OCI-LY1 (cell line): ENCODE measurements around the gene ZNF763.
"Not testable (repeated sequence)": the region's sequence is repeated elsewhere in the genome, so short reads cannot be mapped to it uniquely, and the experiment has no call there.

ENCODE experiments used
- H2AFZ ChIP-seq: fragments of 200-600 bp; sonication (generic), shearing (Covaris generic); 2 replicates; pipeline ENCODE4 v1.6.0; 2014; ENCODE audit warnings: antibody characterized with exemption, mild to moderate bottlenecking, low read length
- H3F3A ChIP-seq: fragments of 200-600 bp; sonication (generic), shearing (Covaris generic); 2 replicates; pipeline ENCODE4 v1.6.0; 2014; ENCODE audit warnings: mild to moderate bottlenecking, antibody characterized with exemption, low read length, moderate library complexity; ENCODE audit not compliant: insufficient read depth
- H3K27ac ChIP-seq: fragments of 200-600 bp; sonication (generic); 2 replicates; pipeline ENCODE4 v1.5.1; 2014; ENCODE audit warnings: low read length, mixed run types, mild to moderate bottlenecking, low read depth; ENCODE audit not compliant: poor library complexity, severe bottlenecking
- H3K27me3 ChIP-seq: fragments of 200-600 bp; sonication (generic); 2 replicates; pipeline ENCODE4 v1.6.0; 2014; ENCODE audit warnings: antibody characterized with exemption, mild to moderate bottlenecking, low read length, moderate library complexity; ENCODE audit not compliant: insufficient read depth
- H3K36me3 ChIP-seq: fragments of 200-600 bp; sonication (generic); 2 replicates; pipeline ENCODE4 v1.6.1; 2014; ENCODE audit warnings: mild to moderate bottlenecking, antibody characterized with exemption, low read length, moderate library complexity, mixed read lengths; ENCODE audit not compliant: insufficient read depth
- H3K4me1 ChIP-seq: fragments of 200-600 bp; sonication (generic); 2 replicates; pipeline ENCODE4 v1.5.1; 2014; ENCODE audit warnings: mild to moderate bottlenecking, low read length, moderate library complexity; ENCODE audit not compliant: insufficient read depth, severe bottlenecking
- H3K4me2 ChIP-seq: fragments of 200-600 bp; sonication (generic), shearing (Covaris generic); 2 replicates; pipeline ENCODE4 v1.6.1; 2014; ENCODE audit warnings: low read length
- H3K4me3 ChIP-seq: fragments of 200-600 bp; sonication (generic); 2 replicates; pipeline ENCODE4 v1.5.1; 2014; ENCODE audit warnings: low read length, low read depth, mild to moderate bottlenecking, mixed read lengths; ENCODE audit not compliant: poor library complexity, severe bottlenecking
- H3K79me2 ChIP-seq: fragments of 200-600 bp; shearing (Covaris generic); 2 replicates; pipeline ENCODE4 v1.6.1; 2016; ENCODE audit warnings: mixed run types, low read length, mixed read lengths; ENCODE audit not compliant: insufficient read depth
- H3K9ac ChIP-seq: fragments of 200-600 bp; sonication (generic), shearing (Covaris generic); 2 replicates; pipeline ENCODE4 v1.6.1; 2014; ENCODE audit warnings: mild to moderate bottlenecking, low read length, mixed read lengths
- H3K9me2 ChIP-seq: fragments of 200-600 bp; sonication (generic), shearing (Covaris generic); 2 replicates; pipeline ENCODE4 v1.6.1; 2014; ENCODE audit warnings: low read depth, mild to moderate bottlenecking, low read length, mixed read lengths
- H3K9me3 ChIP-seq: fragments of 200-600 bp; shearing (Covaris generic); 2 replicates; pipeline ENCODE4 v1.6.1; 2014; ENCODE audit warnings: low read length, mixed read lengths
- H4K20me1 ChIP-seq: fragments of 200-600 bp; sonication (generic), shearing (Covaris generic); 2 replicates; pipeline ENCODE4 v1.6.0; 2016; ENCODE audit warnings: mild to moderate bottlenecking, low read length; ENCODE audit not compliant: insufficient read depth
- CTCF ChIP-seq: fragments of 200-600 bp; sonication (generic), shearing (Covaris generic); IDR thresholded peaks from 2 replicates; pipeline ENCODE4 v1.5.1; 2017; ENCODE audit warnings: mild to moderate bottlenecking, antibody characterized with exemption, low read length, moderate library complexity, mixed read lengths
- EZH2 ChIP-seq: fragments of 200-600 bp; sonication (generic), shearing (Covaris generic); IDR thresholded peaks from 2 replicates; pipeline ENCODE4 v1.8.0; 2017; ENCODE audit warnings: borderline replicate concordance, mixed run types, mild to moderate bottlenecking, antibody characterized with exemption, low read length, moderate library complexity, mixed read lengths

The ZNF763 gene

DNA sequence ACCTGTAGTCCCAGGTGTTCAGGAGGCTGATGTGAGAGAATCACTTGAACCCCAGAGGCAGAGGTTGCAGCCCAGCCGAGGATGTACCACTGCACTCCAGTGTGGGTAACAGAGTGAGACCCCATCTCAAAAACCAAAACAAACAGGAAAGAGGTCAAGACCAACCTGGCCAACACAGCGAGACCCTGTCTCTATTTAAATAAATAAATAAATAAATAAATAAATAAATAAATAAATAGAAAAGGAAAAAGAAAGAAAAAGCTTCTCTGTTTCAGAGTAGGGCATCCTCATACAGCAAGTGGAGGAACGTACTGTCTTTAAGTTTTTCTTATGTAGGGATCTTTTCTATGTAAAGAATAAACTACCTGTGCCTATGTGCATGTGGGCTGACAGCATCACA is 37.6 kb upstream of the ZNF763 start:
- Histone ChIP-seq H3K36me3 (peaks cover 54% of the 10 kb centered on the region), H3K4me3 (peak overlapping the region; percentile 95), H3F3A (no peaks in the 10 kb centered on the region), H3K4me1 (peaks cover 18% of the 10 kb centered on the region), H3K79me2 (peaks cover 36% of the 10 kb centered on the region), H3K27ac (no peak overlapping the region), H2AFZ (no peak overlapping the region), H3K4me2 (no peak overlapping the region; the same call in 1 of the 2 replicates), H3K9me2 (no peaks in the 10 kb centered on the region), H3K27me3 (no peaks in the 10 kb centered on the region), H3K9me3 (peaks cover 22% of the 10 kb centered on the region), H3K9ac (no peak overlapping the region), H4K20me1 (no peaks in the 10 kb centered on the region)
- TF ChIP-seq CTCF (no peak), EZH2 (no peak)

DNA sequence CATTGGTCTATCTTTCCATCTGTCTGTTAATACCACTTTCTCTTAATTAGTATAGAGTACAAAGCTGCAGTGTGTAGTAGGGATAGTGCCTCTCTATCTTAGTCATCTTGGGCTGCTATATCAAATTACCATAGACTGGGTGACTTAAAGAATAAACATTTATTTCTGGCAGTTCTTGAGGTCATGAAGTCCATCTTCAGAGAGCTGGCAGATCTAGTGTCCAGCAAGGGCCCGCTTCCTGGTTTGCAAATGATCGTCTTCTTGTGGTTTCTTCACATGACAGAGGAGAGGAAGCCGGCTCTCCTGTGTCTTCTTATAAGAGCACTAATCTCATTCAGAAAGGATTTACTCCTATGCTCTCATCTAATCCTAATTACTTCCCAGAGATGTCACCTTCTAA is 33.8 kb upstream of the ZNF763 start:
- no peaks in the 10 kb centered on the region for H3K27me3 ChIP-seq
- peaks cover 81% of the 10 kb centered on the region for H3K36me3 ChIP-seq
- TF ChIP-seq EZH2 (no peak), CTCF (no peak)
- H3K9me3 ChIP-seq = peaks cover 34% of the 10 kb centered on the region
- H3K4me3 ChIP-seq = no peak overlapping the region
- peaks cover 55% of the 10 kb centered on the region for H3K79me2 ChIP-seq
- H3K4me2 ChIP-seq = no peak overlapping the region
- no peaks in the 10 kb centered on the region for H3K9me2 ChIP-seq
- no peak overlapping the region for H3K9ac ChIP-seq
- H3F3A ChIP-seq = no peaks in the 10 kb centered on the region
- H2AFZ ChIP-seq = no peak overlapping the region
- no peak overlapping the region for H3K27ac ChIP-seq
- H3K4me1 ChIP-seq = peaks cover 9% of the 10 kb centered on the region
- H4K20me1 ChIP-seq = no peaks in the 10 kb centered on the region

DNA sequence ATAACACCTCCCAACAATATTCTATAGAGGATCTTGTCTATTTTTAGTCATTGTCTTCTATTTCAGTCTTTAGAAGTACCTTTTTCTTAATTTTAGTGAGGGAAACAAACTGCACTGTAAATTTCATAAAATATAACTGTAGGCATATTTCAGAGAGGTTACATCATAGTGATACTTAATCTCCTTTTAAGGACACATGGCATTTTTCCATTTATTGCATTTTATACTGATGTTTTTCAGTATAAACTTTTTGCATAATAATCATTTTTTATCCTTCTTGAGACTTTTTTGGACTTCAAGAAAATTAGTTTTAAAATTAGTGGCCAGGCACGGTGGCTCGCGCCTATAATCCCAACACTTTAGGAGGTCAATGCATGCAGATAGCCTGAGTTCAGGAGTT is 33.3 kb upstream of the ZNF763 start:
- Histone ChIP-seq H3K4me1 (peaks cover 4% of the 10 kb centered on the region), H3K9me3 (peaks cover 34% of the 10 kb centered on the region), H3K27me3 (no peaks in the 10 kb centered on the region), H2AFZ (no peak overlapping the region), H3K4me3 (no peak overlapping the region), H3K4me2 (no peak overlapping the region), H3K9ac (no peak overlapping the region), H3K9me2 (no peaks in the 10 kb centered on the region), H4K20me1 (no peaks in the 10 kb centered on the region), H3K36me3 (peaks cover 81% of the 10 kb centered on the region), H3K79me2 (peaks cover 52% of the 10 kb centered on the region), H3K27ac (no peak overlapping the region), H3F3A (no peaks in the 10 kb centered on the region)
- no peak for TF ChIP-seq EZH2
- TF ChIP-seq CTCF = no peak

DNA sequence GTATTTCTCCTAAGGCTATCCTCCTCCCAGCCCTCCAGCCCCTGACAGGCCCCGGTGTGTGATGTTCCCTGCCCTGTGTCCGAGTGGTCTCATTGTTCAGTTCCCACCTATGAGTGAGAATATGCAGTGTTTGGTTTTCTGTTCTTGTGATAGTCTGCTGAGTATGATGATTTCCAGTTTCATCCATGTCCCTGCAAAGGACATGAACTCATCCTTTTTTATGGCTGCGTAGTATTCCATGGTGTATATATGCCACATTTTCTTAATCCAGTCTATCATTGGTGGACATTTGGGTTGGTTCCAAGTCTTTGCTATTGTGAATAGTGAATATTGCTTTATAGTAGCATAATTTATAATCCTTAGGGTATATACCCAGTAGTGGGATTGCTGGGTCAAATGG is 29.0 kb upstream of the ZNF763 start:
- H3K9ac ChIP-seq, H3K4me3 ChIP-seq, H3K27ac ChIP-seq, H3K4me1 ChIP-seq, H3K4me2 ChIP-seq, H2AFZ ChIP-seq, H3K9me2 ChIP-seq, H4K20me1 ChIP-seq, H3F3A ChIP-seq, H3K27me3 ChIP-seq: not testable (repeated sequence)
- peaks cover 54% of the 10 kb centered on the region for H3K79me2 ChIP-seq
- peaks cover 55% of the 10 kb centered on the region for H3K36me3 ChIP-seq
- H3K9me3 ChIP-seq = peaks cover 18% of the 10 kb centered on the region

GRCh38 chr19:11938383-11938782 is 26.5 kb upstream of the ZNF763 start:
- not testable (repeated sequence) for H3F3A ChIP-seq, H2AFZ ChIP-seq, H3K27me3 ChIP-seq, H3K9ac ChIP-seq, H3K4me2 ChIP-seq, H3K9me2 ChIP-seq, H3K4me3 ChIP-seq, H4K20me1 ChIP-seq, H3K4me1 ChIP-seq, H3K27ac ChIP-seq
- peaks cover 16% of the 10 kb centered on the region for H3K9me3 ChIP-seq
- H3K36me3 ChIP-seq = peaks cover 50% of the 10 kb centered on the region
- H3K79me2 ChIP-seq = peaks cover 33% of the 10 kb centered on the region
